Inflammatory macrophage treated with lipopolysaccharide for 4 hours (primary cell): ENCODE measurements around the gene CD151.
A peak's percentile ranks its signal among the peaks of the same experiment; 100 is the strongest.

Experiments
- DNase-seq: peaks from one replicate; pipeline ENCODE4 v3.0.0-alpha.2; 2020

The CD151 gene

GRCh38 chr11:797296-798092 lies 35.3 kb upstream of the CD151 start:
- DNase-seq, result peak; percentile 64

GRCh38 chr11:798093-798713 lies 34.5 kb upstream of the CD151 start, which contains the start of gene SLC25A22:
TSS of gene SLC25A22 (minus strand) at chr11:798281. CDS start at chr11:795006, 3,275 bp downstream.
- DNase-seq, result peak; percentile 80

GRCh38 chr11:799641-800316 lies 33.0 kb upstream of the CD151 start:
- DNase-seq, result no peak

GRCh38 chr11:800473-800872 lies 32.3 kb upstream of the CD151 start:
- no peak for DNase-seq

- DNase-seq, result no peak
These were observed 31.5 kb upstream of the CD151 start for GRCh38 chr11:801097-801780.

- DNase-seq, result no peak
These were observed 30.6 kb upstream of the CD151 start for GRCh38 chr11:802018-802617.

- no peak for DNase-seq
These were observed 29.9 kb upstream of the CD151 start for GRCh38 chr11:802693-803466.

- no peak for DNase-seq
These were observed 29.3 kb upstream of the CD151 start for GRCh38 chr11:803467-803742.

GRCh38 chr11:803770-804598 lies 28.8 kb upstream of the CD151 start:
- no peak for DNase-seq

GRCh38 chr11:804599-804964 lies 28.2 kb upstream of the CD151 start:
- no peak for DNase-seq

- DNase-seq, result no peak
These were observed 24.1 kb upstream of the CD151 start for GRCh38 chr11:808427-809286.

- DNase-seq, result peak; percentile 99
These were observed 23.3 kb upstream of the CD151 start, which contains the start of gene RPLP2 for GRCh38 chr11:809287-810039. TSS of gene RPLP2 (plus strand) at chr11:809967. CDS start at chr11:810235, 268 bp downstream.

GRCh38 chr11:810040-810567 lies 22.6 kb upstream of the CD151 start:
- DNase-seq, result no peak

- no peak for DNase-seq
These were observed 21.1 kb upstream of the CD151 start for GRCh38 chr11:811446-812245.

- no peak for DNase-seq
These were observed 20.4 kb upstream of the CD151 start for GRCh38 chr11:812390-812789.

GRCh38 chr11:813072-813455 lies 19.7 kb upstream of the CD151 start:
- DNase-seq, result no peak

GRCh38 chr11:813456-814096 lies 19.2 kb upstream of the CD151 start:
- no peak for DNase-seq
